Endothelial cell of umbilical vein (primary cell): Measurements from ENCODE around the gene CACNA2D1.

Source experiments
- FOS ChIP-seq: IDR thresholded peaks from 2 replicates; pipeline ENCODE4 v1.6.1; 2011; ENCODE audit warnings: mild to moderate bottlenecking, low read length, moderate library complexity, borderline replicate concordance; ENCODE audit not compliant: insufficient read depth
- POLR2A ChIP-seq: IDR thresholded peaks from 2 replicates; pipeline ENCODE4 v1.6.1; 2012; ENCODE audit warnings: low read depth, mild to moderate bottlenecking, control low read depth, low read length
- POLR2AphosphoS5 ChIP-seq: IDR thresholded peaks from 2 replicates; pipeline ENCODE4 v1.6.1; 2012; ENCODE audit warnings: low read depth, mild to moderate bottlenecking, control low read depth, low read length, moderate library complexity; ENCODE audit not compliant: insufficient read depth
- TF ChIP-seq, protein P1 (sequence below), 2 donors: IDR thresholded peaks; 1 replicate in 1 of 2; 2 replicates in 1 of 2; pipeline ENCODE4 v1.5.1; 2011; ENCODE audit warnings: low read length in 2 of 2, mild to moderate bottlenecking in 2 of 2, moderate library complexity in 2 of 2, control low read depth in 1 of 2, inconsistent platforms in 1 of 2, low read depth in 1 of 2; ENCODE audit not compliant: insufficient read depth in 1 of 2; ENCODE audit errors: extremely low read depth in 1 of 2

- TF ChIP-seq, protein P1, sequence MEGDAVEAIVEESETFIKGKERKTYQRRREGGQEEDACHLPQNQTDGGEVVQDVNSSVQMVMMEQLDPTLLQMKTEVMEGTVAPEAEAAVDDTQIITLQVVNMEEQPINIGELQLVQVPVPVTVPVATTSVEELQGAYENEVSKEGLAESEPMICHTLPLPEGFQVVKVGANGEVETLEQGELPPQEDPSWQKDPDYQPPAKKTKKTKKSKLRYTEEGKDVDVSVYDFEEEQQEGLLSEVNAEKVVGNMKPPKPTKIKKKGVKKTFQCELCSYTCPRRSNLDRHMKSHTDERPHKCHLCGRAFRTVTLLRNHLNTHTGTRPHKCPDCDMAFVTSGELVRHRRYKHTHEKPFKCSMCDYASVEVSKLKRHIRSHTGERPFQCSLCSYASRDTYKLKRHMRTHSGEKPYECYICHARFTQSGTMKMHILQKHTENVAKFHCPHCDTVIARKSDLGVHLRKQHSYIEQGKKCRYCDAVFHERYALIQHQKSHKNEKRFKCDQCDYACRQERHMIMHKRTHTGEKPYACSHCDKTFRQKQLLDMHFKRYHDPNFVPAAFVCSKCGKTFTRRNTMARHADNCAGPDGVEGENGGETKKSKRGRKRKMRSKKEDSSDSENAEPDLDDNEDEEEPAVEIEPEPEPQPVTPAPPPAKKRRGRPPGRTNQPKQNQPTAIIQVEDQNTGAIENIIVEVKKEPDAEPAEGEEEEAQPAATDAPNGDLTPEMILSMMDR (IDR thresholded peaks at IDR 0.05; ENCODE audit: extremely low read depth in 1 of 2, insufficient read depth in 1 of 2, low read depth in 1 of 2, low read length in 2 of 2): no peak
- TF ChIP-seq FOS (peak; percentile 12), POLR2A (no peak), POLR2AphosphoS5 (no peak)
Observed at GRCh38 chr7:82294382-82294784, 149.2 kb downstream of the CACNA2D1 start.
